H9 (cell line): Measurements from ENCODE around the gene KIF5C. TPM values are rescaled to one million over a fixed set of nuclear protein-coding genes. Genes with fewer than 3 reads are reported as not detected.

Experiments used
- DNase-seq: peaks from one replicate; pipeline ENCODE4 v3.0.0-alpha.2; 2017
- H2AFZ ChIP-seq: one replicate; pipeline ENCODE4 v1.6.1; 2013; ENCODE audit warnings: mild to moderate bottlenecking, low read length, control low read depth, moderate library complexity
- H2AK5ac ChIP-seq: 2 replicates; pipeline ENCODE4 v1.6.1; 2013; ENCODE audit warnings: low read length, control low read depth, mixed read lengths; ENCODE audit not compliant: insufficient read length
- H2BK120ac ChIP-seq: one replicate; pipeline ENCODE4 v1.6.1; 2013; ENCODE audit warnings: low read depth, mild to moderate bottlenecking, low read length, control low read depth, inconsistent platforms; ENCODE audit not compliant: poor library complexity, severe bottlenecking
- H2BK12ac ChIP-seq: 2 replicates; pipeline ENCODE4 v1.6.1; 2013; ENCODE audit warnings: low read length, control low read depth, mixed read lengths, low read depth; ENCODE audit not compliant: insufficient read length
- H2BK15ac ChIP-seq: 2 replicates; pipeline ENCODE4 v1.6.1; 2013; ENCODE audit warnings: low read depth, low read length, control low read depth
- H2BK20ac ChIP-seq: one replicate; pipeline ENCODE4 v1.6.1; 2013; ENCODE audit warnings: low read depth, mild to moderate bottlenecking, low read length, control low read depth, inconsistent platforms; ENCODE audit not compliant: poor library complexity, severe bottlenecking
- H2BK5ac ChIP-seq: 2 replicates; pipeline ENCODE4 v1.6.1; 2013; ENCODE audit warnings: low read length, control low read depth, mixed read lengths; ENCODE audit not compliant: insufficient read length
- H3K14ac ChIP-seq: 2 replicates; pipeline ENCODE4 v1.6.1; 2013; ENCODE audit warnings: low read length, control low read depth; ENCODE audit not compliant: insufficient read depth
- H3K18ac ChIP-seq: 2 replicates; pipeline ENCODE4 v1.6.1; 2013; ENCODE audit warnings: low read depth, mild to moderate bottlenecking, mixed read lengths, low read length, control low read depth; ENCODE audit not compliant: insufficient read length
- H3K23ac ChIP-seq: 2 replicates; pipeline ENCODE4 v1.6.1; 2013; ENCODE audit warnings: low read length, control low read depth, mixed read lengths, low read depth; ENCODE audit not compliant: insufficient read length
- H3K23me2 ChIP-seq: 2 replicates; pipeline ENCODE4 v1.6.1; 2013; ENCODE audit warnings: low read depth, mild to moderate bottlenecking, mixed read lengths, low read length, control low read depth; ENCODE audit not compliant: insufficient read length, poor library complexity, severe bottlenecking
- H3K27ac ChIP-seq: 2 replicates; pipeline ENCODE4 v1.5.1; 2013; ENCODE audit warnings: low read length, control low read depth, mixed read lengths, low read depth; ENCODE audit not compliant: insufficient read length
- H3K27me3 ChIP-seq: 2 replicates; pipeline ENCODE4 v1.6.1; 2013; ENCODE audit warnings: low read length, control low read depth, inconsistent platforms; ENCODE audit not compliant: insufficient read depth
- H3K4ac ChIP-seq: 2 replicates; pipeline ENCODE4 v1.6.1; 2013; ENCODE audit warnings: low read depth, mild to moderate bottlenecking, control low read depth, inconsistent platforms, low read length, moderate library complexity
- H3K4me1 ChIP-seq: 2 replicates; pipeline ENCODE4 v1.6.1; 2013; ENCODE audit warnings: low read length, control low read depth, inconsistent platforms; ENCODE audit not compliant: insufficient read depth
- H3K4me2 ChIP-seq: 2 replicates; pipeline ENCODE4 v1.6.1; 2013; ENCODE audit warnings: low read length, control low read depth, mixed read lengths; ENCODE audit not compliant: insufficient read length, insufficient read depth
- H3K56ac ChIP-seq: 2 replicates; pipeline ENCODE4 v1.6.1; 2013; ENCODE audit warnings: low read depth, mild to moderate bottlenecking, mixed read lengths, low read length, control low read depth; ENCODE audit not compliant: insufficient read length
- H3K79me1 ChIP-seq: 2 replicates; pipeline ENCODE4 v1.6.1; 2013; ENCODE audit warnings: low read depth, mild to moderate bottlenecking, moderate library complexity, low read length, control low read depth, inconsistent platforms; ENCODE audit not compliant: insufficient read depth, poor library complexity, severe bottlenecking
- H3K79me2 ChIP-seq: 2 replicates; pipeline ENCODE4 v1.6.1; 2013; ENCODE audit warnings: low read length, control low read depth, inconsistent platforms; ENCODE audit not compliant: insufficient read depth
- H3K9ac ChIP-seq: 2 replicates; pipeline ENCODE4 v1.6.1; 2013; ENCODE audit warnings: low read length, control low read depth, mixed read lengths; ENCODE audit not compliant: insufficient read length; ENCODE audit errors: extremely low read depth
- H3K9me3 ChIP-seq: one replicate; pipeline ENCODE4 v1.6.1; 2013; ENCODE audit warnings: low read depth, low read length, inconsistent platforms; ENCODE audit not compliant: control insufficient read depth
- H3T11ph ChIP-seq: one replicate; pipeline ENCODE4 v1.6.1; 2013; ENCODE audit warnings: mild to moderate bottlenecking, low read length, control low read depth, inconsistent platforms
- H4K20me1 ChIP-seq: one replicate; pipeline ENCODE4 v1.6.1; 2013; ENCODE audit not compliant: control insufficient read depth, insufficient read length, insufficient read depth
- H4K5ac ChIP-seq: 2 replicates; pipeline ENCODE4 v1.6.1; 2013; ENCODE audit warnings: low read depth, mild to moderate bottlenecking, mixed read lengths, low read length, control low read depth; ENCODE audit not compliant: insufficient read length
- H4K8ac ChIP-seq: replicated peaks from 2 replicates; pipeline ENCODE4 v1.6.1; 2013; ENCODE audit warnings: low read length, control low read depth, mixed read lengths, low read depth; ENCODE audit not compliant: insufficient read length
- H4K91ac ChIP-seq: 2 replicates; pipeline ENCODE4 v1.6.1; 2013; ENCODE audit warnings: low read depth, mild to moderate bottlenecking, moderate library complexity, mixed read lengths, low read length, control low read depth; ENCODE audit not compliant: insufficient read length
- H3K27ac Mint-ChIP-seq, 3 experiments: 2 replicates in 2 of 3; 3 replicates in 1 of 3; pipeline ENCODE4 v1.8.0; 2020 to 2021; ENCODE audit warnings: mixed read lengths in 3 of 3, mild to moderate bottlenecking in 1 of 3, moderate library complexity in 1 of 3
- H3K27me3 Mint-ChIP-seq: 2 replicates; pipeline ENCODE4 v1.8.0; 2021; ENCODE audit warnings: low read depth, mild to moderate bottlenecking, moderate library complexity, mixed read lengths
- H3K36me3 Mint-ChIP-seq, 3 experiments: 2 replicates in 2 of 3; 3 replicates in 1 of 3; pipeline ENCODE4 v1.8.0; 2020 to 2021; ENCODE audit warnings: low read depth in 3 of 3, mixed read lengths in 3 of 3; ENCODE audit not compliant: insufficient read depth in 1 of 3
- H3K4me1 Mint-ChIP-seq, 2 experiments: 2 replicates each; pipeline ENCODE4 v1.8.0; 2020; ENCODE audit warnings: mixed read lengths in 2 of 2
- H3K4me3 Mint-ChIP-seq, 2 experiments: 2 replicates in 1 of 2; 3 replicates in 1 of 2; pipeline ENCODE4 v1.8.0; 2020 to 2021; ENCODE audit warnings: mild to moderate bottlenecking in 2 of 2, mixed read lengths in 2 of 2, moderate library complexity in 1 of 2
- H3K9me3 Mint-ChIP-seq, 2 experiments: 2 replicates in 1 of 2; 3 replicates in 1 of 2; pipeline ENCODE4 v1.8.0; 2020; ENCODE audit warnings: mild to moderate bottlenecking in 2 of 2, mixed read lengths in 2 of 2, moderate library complexity in 1 of 2
- WGBS: extraction: QIAGEN DNeasy Blood & Tissue Kit; methylation state at CpG from one replicate; pipeline ENCODE4 v1.1.7; 2013; ENCODE audit warnings: missing lambda C conversion rate, low lambda C conversion rate, mixed read lengths; ENCODE audit not compliant: insufficient read length; ENCODE audit errors: extremely low coverage; 5-methylcytosine and 5-hydroxymethylcytosine counted together
- total RNA-seq: library from RNA; stranded (reverse); gene quantifications from 2 replicates; pipeline ENCODE4 v1.2.1, GENCODE V29; 2021
- TF ChIP-seq, protein P1 (sequence below): fragments of 200-600 bp; sonication (generic); conservative IDR thresholded peaks from 3 replicates; pipeline ENCODE4 v1.8.0; 2021; ENCODE audit warnings: antibody characterized with exemption, mild to moderate bottlenecking

The KIF5C gene
- total RNA-seq, 1 experiment from 2014 or later = 52.9 TPM

DNA sequence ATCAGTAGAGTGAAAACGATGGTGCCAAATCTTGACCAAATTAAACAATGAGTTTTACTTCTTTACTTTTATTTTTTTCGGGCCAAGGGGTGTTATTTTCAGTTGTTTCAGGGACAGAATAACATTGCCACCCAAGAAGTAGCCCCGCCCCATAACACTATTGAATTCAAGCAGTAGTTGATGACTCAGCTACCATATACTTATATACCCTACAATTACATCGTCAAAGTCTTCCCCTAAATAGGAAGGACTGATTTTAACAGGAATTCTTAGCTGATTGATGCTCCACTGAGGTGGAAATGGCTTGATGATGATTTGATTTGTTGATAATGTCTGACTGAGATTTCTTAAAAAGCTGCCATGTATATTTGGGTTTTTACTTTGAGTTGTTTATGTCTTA lies 188.2 kb downstream of the KIF5C start:
- WGBS = no CpG with 5 or more reads among the region's 4 CpGs
- Histone ChIP-seq H3K4ac (no peak overlapping the region), H3K14ac (no peak overlapping the region), H3K9ac (no peak overlapping the region), H3K79me2 (no peaks in the 10 kb centered on the region), H4K20me1 (no peaks in the 10 kb centered on the region), H3K27me3 (no peaks in the 10 kb centered on the region), H3K79me1 (no peaks in the 10 kb centered on the region), H2BK20ac (no peak overlapping the region), H3T11ph (no peak overlapping the region), H4K91ac (no peak overlapping the region), H3K56ac (no peak overlapping the region), H3K4me1 (no peaks in the 10 kb centered on the region; the same call in 1 of the 2 replicates), H4K5ac (no peak overlapping the region), H2BK12ac (no peak overlapping the region), H3K4me2 (no peak overlapping the region), H2AFZ (no peak overlapping the region), H3K27ac (no peak overlapping the region), H3K23me2 (no peaks in the 10 kb centered on the region), H2BK5ac (no peak overlapping the region), H2BK15ac (no peak overlapping the region), H3K9me3 (no peaks in the 10 kb centered on the region), H2BK120ac (no peak overlapping the region), H4K8ac (no peak overlapping the region), H3K18ac (no peak overlapping the region), H2AK5ac (no peak overlapping the region), H3K23ac (no peak overlapping the region)
- Mint-ChIP-seq H3K27ac (no peak overlapping the region), H3K4me1 (no peaks in the 10 kb centered on the region; a peak in 1 of 4 replicates), H3K27me3 (no peaks in the 10 kb centered on the region), H3K4me3 (no peak overlapping the region), H3K9me3 (no peaks in the 10 kb centered on the region), H3K36me3 (no peaks in the 10 kb centered on the region)
- TF ChIP-seq, protein P1, sequence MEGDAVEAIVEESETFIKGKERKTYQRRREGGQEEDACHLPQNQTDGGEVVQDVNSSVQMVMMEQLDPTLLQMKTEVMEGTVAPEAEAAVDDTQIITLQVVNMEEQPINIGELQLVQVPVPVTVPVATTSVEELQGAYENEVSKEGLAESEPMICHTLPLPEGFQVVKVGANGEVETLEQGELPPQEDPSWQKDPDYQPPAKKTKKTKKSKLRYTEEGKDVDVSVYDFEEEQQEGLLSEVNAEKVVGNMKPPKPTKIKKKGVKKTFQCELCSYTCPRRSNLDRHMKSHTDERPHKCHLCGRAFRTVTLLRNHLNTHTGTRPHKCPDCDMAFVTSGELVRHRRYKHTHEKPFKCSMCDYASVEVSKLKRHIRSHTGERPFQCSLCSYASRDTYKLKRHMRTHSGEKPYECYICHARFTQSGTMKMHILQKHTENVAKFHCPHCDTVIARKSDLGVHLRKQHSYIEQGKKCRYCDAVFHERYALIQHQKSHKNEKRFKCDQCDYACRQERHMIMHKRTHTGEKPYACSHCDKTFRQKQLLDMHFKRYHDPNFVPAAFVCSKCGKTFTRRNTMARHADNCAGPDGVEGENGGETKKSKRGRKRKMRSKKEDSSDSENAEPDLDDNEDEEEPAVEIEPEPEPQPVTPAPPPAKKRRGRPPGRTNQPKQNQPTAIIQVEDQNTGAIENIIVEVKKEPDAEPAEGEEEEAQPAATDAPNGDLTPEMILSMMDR = no peak
- no peak for DNase-seq
